Fibroblast of the conjunctiva (primary cell): Measurements from ENCODE around the gene HES2.
"Not testable (repeated sequence)": the region's sequence is repeated elsewhere in the genome, so short reads cannot be mapped to it uniquely, and the experiment has no call there.

Experiments
- DNase-seq: peaks from one replicate; pipeline ENCODE4 v3.0.0-alpha.2; 2010; ENCODE audit warnings: low read depth

HES2 gene

DNA sequence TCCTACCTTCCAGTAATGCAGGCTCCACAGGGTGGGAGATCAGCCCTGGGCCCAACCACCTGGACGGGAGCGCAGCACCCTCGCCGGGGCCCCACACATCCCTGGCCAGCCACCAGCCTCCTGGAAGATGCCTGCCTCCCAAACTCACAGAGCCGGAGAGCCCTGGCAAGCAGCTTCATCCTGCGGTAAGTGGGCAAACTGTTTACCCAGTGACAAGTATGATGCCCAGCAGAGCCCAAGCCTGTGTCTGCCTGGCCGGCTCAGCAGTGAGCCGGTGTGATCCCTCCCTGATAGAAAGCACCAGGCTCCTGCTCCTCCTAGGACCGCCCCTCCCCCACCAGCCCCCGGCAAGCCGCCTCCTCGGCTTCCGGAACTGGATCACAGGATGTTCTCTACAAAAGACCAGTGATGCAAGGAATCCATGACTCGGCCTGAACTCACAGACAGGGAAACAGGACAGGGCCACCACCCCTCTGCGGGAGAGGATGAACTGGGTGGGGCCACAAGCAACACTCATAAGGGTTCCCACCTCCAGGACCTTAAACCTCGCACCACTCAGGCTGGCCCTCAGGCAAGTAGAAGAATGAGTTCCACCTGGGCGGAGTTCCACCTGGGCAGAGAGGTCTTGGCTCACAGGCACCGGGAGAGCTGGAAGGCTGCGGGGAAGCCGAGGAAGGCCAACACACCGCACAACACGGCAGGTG, 34.1 kb downstream of the HES2 start:
- peak; percentile 68 for DNase-seq

DNA sequence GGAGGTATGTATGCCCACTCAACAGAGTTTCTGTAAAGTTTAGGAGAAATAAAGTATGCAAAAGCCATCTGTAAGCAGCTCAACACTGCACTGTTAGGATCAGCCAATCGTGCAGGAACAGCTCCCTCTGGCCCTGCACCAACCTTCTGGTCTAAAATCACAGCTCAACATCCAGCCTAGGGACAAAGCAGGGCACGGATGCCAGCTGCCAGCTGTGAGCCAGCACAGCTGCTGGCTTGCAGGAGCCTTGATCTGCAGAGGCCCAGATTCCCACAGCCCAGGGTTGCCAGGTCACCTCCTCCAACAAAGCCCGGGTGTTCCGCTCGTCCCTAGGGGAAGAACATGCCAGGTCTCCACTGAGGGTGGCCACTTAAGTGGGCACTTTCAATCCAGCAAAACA, 34.8 kb downstream of the HES2 start:
- DNase-seq, result no peak

DNA sequence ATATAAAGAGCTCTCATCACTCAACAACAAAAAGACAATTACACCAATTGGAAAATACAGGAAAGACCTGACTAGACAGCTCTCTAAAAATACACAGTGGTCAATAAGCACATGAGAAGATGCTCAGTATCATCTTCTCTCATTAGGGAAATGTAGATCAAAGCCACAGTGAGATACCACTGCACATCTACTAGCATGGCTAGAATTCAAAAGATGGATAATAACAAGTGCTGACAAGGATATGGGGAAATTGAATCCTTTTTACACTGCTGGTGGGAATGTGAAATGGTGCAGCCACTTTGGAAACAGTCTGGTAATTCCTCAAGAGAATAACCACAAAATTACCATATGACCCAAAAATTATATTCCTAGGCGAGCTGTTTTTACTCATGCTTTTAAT, 35.6 kb downstream of the HES2 start:
- DNase-seq, result no peak

DNA sequence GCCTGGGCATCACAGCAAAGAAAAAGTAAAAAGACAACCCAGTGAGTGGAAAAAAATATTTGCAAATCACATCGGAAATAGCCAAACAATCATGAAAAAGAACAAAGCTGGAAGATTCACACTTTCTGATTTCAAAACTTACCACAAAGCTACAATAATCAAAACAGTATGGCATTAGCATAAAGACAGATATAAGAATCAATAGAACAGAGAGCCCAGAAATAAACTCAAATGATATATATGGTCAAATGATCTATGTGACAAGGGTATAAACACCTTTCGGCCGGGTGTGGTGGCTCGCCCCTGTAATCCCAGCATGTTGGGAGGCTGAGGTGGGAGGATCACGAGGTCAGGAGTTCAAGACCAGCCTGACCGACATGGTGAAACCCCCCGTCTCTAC, 39.7 kb downstream of the HES2 start:
- no peak for DNase-seq

DNA sequence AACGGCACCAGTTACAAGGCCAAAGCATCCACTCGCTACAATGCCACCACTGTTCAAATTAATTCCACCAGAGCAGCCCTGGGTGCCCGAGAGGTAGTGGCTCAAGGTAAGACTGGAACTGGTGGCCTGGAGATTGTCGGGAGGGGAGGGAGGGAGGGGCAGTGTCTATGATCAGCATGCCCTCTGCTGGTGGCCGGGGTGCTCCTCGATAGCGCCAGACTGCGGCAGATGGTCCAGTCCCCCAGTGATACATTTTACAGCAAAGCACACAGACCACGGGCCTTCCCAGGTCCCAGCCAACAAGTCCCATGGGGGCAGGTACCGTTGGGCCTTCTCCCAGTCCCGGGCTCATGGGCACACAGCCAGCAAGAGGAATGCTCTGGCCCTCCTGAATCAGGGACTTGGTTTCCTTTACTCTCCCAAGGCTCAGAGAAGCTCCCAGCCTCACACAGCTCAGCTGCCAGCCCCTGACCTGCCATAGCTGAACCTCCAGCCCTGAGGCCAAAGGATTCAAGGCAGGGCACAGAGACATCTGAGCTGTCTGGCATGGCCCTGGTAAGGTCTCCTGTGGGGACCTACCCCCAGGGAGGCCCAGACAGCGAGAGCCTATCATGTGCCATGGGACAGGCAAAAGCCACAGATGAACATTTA, 41.5 kb downstream of the HES2 start:
- DNase-seq, result no peak

DNA sequence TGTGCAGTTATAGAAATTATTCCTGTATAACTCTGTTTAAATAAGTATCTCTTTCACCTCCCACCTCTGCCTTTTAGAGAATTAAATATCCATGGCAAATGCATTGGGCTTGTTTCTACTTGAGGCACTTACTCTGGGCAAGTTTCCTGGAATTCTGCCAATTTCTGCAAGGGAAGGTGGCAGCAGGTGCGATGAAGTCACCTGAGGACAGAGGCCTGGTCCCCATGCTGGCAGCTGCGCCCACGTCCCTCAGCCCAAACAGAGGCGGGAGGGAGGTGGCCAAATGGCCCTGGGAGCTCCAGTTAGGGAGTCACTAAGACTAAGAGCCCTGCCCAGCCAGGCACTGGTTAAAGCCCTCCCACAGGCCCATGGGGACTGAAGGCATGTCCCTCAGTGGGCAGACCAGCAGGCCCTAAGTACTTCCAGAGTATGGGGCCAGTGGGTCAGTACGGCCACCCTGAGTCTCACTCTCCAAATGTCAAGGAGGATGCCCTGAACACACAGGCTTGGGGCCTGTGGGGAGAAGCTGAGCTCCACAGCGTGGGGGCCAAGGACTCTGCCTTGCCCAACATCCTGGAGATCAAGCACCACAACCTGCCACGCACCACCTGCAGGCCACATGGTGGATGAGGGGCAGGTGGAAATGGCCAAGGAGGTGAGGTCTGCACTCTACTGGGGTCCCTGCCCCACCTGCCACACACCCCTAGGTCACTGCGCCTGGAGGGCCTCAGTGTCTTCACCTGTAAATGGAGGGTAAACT, 45.6 kb downstream of the HES2 start:
- no peak for DNase-seq

DNA sequence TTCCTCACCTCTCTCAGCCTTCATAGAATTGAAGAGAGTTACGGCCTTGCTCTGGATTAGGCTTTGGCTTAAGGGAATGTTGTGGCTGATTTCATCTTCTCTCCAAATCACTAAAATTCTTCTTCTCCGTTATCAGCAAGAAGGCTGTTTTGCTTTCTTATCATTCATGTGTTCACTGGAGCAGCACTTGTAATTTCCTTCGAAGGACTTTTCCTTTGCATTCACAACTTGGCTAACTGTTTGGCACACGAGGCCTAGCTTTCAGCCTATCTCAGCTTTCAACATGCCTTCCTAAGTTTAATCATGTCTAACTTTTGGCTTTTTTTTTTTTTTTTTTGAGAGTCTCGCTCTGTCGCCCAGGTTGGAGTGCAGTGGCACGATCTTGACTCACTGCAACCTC, 47.5 kb downstream of the HES2 start:
- DNase-seq, result not testable (repeated sequence)

DNA sequence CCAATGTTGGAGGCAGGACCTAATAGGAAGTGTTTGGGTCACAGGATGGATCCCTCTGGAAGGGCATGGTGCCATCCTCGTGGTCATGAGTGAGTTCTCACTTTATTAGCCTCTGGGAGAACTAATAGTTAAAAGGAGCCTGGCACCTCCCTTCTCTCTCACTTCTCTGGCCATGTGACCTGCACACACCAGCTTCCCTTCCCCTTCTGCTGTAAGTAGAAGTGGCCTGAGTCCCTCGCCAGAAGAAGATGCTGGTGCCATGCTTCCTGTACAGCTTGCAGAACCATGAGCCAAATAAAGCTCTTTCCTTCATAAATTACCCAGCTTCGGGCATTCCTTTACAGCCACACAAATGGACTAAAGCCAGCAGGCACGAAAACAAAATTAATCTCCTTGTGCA, 49.7 kb downstream of the HES2 start:
- DNase-seq, result no peak

DNA sequence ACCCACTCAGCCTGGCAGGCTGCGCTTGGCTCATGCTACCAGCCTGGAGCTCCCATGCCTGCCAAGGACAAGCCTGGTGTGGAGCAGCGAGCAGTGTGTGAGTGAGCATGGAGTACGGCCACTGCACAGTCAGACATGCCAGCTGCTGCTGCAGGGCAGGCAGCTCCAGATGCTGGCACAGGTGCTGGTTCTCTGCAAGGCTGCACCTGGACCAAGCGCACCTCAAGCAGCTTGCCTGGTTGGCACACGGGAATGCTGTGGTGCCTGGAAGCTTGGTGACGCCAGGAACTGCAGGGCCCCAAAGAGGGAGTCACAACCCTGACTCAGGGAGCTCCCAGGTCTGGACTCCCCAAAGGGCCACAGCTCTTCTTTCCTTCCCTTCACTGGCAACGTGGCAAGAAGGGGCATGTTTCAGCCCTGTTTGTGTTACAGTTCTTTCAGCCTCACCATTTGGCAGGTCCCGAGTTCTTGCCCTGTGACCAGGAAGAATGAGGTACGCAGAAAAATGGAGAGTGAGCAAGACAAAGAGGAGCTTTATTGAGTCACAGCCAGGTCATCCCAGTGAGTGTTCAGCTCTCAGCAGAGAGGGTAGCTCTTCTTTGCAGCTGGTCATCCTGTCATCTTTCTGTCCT, 52.2 kb downstream of the HES2 start:
- no peak for DNase-seq

DNA sequence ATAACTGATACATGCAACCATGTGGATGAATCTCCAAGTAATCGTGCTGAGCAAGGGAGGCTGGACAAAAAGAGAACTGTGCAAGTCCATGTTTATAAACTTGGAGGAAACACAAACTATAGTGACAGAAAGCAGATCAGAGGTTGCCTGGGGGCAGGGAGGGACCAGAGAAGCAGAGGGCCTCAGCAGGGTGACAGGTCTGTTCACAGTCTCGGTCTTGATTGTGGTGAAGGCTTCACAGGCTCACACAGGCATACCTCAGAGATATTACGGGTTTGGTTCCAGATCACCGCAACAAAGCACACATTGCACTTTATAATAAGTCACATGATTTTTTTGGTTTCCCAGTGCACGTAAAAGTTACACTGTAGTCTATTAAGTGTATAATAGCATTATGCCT, 54.7 kb downstream of the HES2 start:
- no peak for DNase-seq

DNA sequence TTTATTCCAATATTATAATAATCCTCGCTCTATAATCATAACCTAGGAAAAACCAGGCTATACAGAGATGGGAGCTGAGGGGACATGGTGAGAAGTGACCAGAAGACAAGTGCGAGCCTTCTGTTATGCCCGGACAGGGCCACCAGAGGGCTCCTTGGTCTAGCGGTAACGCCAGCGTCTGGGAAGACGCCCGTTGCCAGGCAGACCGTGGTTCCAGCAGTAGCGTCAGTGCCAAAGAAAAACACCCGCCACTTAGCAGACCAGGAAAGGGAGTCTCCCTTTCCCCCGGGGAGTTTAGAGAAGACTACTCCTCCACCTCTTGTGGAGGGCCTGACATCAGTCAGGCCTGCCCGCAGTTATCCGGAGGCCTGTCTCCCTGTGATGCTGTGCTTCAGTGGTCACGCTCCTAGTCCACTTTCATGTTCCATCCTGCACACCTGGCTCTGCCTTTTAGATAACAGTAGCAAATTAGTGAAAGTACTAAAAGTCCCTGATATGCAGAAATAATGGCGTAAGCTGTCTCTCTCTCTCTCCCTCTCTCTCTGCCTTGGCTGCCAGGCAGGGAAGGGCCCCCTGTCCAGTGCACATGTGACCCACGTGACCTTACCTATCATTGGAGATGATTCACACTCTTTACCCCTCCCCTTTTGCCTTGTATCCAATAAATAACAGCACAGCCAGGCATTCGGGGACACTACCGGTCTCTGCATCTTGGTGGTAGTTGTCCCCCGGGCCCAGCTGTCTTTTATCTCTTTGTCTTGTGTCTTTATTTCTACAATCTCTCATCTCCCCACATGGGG, 56.4 kb downstream of the HES2 start:
- peak; percentile 26 for DNase-seq
